ENCODE results near the gene PKD1.

Gene PKD1

DNA sequence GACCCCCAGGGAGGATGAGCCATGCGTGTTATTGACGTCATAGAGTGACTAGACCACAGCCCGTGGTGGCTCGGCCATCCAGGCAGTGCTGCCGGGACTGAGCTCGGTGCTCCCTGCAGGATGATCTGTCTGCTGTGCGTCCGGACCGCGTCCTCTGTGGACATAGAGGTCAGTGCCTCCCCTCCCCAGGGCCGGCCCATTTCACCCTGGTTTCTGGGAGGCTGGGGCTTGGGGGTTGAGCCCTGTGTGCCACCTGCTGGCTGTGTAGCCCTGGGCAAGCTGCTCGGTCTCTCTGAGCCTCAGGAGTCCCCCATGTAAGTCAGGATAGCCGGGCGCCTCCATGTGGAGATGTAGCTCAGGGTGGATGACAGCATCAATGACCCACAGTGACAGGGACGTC, 79.6 kb downstream of the PKD1 start:
- no peak for DNase-seq (ENCODE audit: low read depth in 1 of 2, low spot score in 1 of 2)

DNA sequence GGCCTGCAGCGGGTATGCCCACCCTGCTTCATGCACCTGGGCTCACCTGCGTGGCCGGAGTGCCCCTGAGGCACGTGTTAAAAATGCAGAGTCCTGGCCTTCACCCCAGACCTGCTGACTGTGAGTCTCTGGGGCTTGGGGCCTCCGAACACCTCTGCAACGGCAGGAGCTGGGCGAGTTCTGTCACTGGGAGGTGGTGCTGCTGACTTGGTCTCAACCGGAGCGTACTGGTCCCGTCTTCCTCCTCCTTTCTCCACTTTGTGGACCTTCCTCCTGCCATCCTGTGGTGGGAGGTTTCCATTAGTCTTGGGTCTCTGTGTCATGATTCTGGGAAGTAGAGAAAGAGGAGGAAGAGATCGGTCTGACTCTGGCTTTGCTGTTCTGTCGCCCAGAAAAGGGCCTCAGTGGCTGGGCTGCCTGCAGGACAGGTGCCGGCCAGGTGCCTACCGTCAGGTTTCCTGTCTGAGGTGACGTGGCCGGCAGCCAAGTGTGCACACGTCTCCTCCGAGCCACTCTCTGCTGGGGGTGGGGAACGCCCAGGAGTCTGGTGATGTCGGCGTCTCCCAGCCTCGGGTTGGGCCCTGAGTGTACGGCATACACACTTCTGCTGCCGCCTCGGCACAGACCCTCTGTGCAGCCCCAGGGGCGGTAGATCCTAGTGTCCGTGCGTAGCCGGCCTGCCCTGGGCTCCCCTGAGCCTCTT, 81.0 kb downstream of the PKD1 start:
- DNase-seq (ENCODE audit: low read depth in 1 of 2, low spot score in 1 of 2) = no peak

DNA sequence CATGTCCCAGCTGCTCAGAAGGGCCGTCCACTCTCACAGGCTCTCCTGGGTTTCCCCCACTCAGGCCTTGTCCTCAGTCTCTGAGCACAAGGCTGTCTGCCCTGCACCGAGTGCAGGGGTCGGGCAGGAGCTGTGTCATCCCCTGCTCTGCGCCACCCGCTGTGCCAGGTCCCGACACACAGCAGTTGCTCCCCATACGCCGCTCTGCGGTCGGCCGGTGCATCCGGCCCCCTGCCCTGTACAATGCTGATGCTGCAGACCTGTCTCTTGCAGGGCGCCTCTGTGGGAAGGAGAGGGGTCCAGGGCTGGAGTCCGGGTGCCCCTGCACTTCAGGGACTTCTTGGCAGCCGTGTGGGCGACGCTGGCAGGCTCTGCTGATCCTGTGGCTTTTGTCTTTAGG, 81.8 kb downstream of the PKD1 start:
- no peak for DNase-seq (ENCODE audit: low read depth in 1 of 2, low spot score in 1 of 2)

DNA sequence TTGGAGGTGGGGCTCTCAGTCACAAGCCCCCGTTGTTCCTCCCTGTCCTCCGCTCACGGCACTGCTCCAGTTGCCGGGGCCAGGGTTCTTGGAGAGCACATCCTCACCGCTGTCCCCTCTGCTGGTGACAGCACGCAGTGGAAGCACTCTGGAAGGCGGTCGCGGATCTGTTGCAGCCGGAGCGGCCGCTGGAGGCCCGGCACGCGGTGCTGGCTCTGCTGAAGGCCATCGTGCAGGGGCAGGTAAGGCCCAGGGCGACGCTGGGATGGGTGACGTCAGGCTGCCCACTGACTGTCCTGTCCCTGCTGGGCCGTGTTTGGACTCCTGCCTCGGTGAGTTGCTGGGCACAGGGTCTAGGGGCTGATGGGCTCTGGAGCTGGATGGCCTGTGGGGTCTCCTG, 82.5 kb downstream of the PKD1 start:
- no peak for DNase-seq (ENCODE audit: low read depth in 1 of 2, low spot score in 1 of 2)

DNA sequence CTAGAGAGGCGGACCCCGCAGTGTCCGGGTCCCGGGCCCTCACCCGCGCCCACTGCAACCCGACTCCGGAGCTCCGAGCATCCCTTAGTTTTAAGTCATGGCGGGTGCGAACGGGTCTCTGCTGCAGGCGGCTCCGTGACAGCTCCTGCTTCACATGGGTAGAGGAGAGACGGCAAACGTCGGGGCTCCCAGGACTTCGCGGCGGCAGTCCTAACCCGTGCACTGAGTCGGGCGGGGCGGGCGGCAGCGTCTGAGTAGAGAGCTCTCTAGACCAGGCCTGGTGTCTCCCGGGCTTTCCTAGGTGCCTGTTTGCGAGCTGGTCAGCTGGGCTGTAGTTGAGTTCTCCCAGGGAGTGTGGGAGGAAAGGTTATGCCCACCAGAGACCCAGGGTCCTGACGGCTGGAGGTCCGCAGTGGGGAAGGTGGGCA, 87.6 kb downstream of the PKD1 start:
- no peak for DNase-seq (ENCODE audit: low read depth in 1 of 2, low spot score in 1 of 2)

DNA sequence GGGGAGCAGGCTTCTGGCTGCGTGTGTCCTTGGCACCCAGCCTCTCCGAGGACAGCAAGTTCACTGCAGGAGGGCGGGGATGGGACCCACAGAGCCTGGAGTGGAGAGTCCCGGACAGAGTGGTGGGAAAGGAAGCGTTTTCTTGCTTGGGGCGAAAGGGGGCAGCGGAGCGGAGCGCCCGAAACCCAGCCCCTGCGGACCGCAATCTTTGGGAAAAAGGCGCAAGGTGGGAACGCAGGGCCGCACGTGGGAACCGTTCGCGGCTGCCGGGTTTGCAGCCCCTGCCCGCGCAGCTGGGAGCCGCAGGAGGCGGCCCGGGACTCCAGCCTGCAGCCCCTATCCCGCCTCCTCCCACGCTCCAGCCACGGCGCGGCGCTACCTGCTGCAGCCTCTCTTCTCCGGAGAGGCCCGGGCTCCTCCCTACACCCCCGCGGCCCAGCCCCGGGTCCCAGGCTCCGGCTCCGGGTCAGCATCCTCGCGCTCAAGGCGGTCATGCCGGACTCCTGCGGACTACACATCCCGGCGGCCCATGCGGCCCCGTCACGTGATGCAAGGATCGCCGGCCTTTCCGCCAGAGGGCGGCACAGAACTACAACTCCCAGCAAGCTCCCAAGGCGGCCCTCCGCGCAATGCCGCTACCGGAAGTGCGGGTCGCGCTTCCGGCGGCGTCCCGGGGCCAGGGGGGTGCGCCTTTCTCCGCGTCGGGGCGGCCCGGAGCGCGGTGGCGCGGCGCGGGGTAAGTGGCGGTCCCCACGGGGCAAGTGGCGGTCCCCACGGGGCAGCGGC, 88.2 kb downstream of the PKD1 start, which contains the start of the genes NTHL1 and TSC2:
NTHL1 (minus strand) TSS at position 505 of the 786 bp plus-strand sequence; CDS start at position 494, 11 bp downstream.
TSC2 (plus strand) TSS at position 656 of the 786 bp plus-strand sequence. CDS start 631 bp downstream, outside the sequence.
- peak; percentile 83 to 89 for DNase-seq (ENCODE audit: low read depth in 1 of 2, low spot score in 1 of 2)

DNA sequence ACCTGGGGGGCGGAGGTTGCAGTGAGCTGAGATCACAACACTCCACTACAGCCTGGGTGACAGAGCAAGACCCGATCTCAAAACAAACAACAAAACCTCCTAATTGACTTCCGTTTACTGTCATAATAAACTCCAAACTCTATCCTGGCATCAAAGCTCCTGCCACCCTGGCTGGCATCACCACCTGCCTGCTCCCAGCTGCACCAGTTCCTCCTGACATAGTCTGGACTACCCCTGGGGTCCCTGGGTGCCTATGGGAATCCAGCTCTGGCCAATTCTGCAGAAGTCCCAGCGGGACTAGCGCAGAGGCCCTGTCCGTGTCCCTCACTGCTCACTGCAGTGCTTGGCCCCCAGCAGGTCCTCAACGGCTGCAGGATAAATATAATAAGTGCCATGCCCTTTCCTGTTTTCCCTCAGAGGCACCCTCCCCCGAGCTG, 88.8 kb downstream of the PKD1 start:
- DNase-seq (ENCODE audit: low read depth in 1 of 2, low spot score in 1 of 2) = no peak

DNA sequence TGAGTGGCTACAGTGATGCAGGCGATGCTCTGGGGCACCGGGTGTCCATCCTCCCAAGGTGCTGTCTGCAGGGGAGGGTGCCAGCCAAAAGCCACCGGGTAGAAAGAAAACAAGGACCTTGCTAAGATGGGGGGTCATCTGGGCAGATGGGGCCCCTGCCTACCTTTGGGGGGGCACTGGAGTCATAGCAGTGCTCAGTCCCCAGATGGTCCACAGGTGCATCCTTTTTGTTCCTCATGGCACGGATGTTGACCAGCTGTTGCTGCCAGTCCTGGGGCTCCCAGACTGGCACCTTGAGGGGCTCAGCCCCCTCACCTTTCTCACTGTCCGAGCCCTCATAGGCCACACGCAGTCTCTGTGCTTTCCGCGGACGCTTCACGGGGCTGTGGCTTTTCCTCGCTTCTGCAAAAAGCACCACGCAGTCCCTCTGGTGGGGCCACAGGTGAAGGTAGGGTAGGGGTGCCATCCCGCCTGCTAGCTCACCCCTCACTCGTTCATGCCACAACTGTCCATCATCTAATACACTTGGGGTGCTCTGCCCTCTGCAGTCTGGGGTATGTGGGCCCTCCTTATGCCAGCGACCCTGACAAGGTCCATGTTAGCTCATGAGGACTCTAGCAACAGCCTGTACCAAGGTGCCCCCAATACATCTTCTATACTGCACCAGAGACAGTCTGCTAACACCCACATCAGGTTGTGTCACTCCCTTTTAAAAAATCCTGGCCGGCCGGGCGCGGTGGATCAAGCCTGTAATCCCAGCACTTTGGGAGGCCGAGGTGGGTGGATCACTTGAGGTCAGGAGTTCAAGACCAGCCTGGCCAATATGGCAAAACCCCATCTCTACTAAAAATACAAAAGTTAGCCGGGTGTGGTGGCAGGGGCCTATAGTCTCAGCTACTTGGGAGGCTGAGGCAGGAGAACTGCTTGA, 89.5 kb downstream of the PKD1 start:
- no peak for DNase-seq (ENCODE audit: low read depth in 1 of 2, low spot score in 1 of 2)

DNA sequence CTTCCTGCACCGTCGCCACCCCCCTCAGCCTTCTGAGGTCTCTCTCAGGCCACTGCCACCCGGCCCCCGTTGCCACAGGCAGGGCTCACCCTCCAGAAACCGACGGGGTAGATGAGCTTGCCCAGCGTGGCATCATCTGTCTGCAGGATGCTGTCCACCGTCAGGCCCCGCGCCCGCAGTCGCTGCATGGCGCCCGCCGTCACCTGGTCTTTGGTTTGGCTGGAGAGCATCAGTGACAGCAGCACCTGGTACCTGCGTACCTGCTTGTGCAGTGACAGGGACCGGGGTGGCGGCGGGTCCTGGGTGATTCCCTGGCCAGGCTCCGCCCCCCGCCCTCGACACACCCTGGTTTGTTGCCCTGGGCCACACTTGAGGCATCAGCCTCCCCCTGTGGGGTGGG, 91.2 kb downstream of the PKD1 start:
- no peak for DNase-seq (ENCODE audit: low read depth in 1 of 2, low spot score in 1 of 2)

DNA sequence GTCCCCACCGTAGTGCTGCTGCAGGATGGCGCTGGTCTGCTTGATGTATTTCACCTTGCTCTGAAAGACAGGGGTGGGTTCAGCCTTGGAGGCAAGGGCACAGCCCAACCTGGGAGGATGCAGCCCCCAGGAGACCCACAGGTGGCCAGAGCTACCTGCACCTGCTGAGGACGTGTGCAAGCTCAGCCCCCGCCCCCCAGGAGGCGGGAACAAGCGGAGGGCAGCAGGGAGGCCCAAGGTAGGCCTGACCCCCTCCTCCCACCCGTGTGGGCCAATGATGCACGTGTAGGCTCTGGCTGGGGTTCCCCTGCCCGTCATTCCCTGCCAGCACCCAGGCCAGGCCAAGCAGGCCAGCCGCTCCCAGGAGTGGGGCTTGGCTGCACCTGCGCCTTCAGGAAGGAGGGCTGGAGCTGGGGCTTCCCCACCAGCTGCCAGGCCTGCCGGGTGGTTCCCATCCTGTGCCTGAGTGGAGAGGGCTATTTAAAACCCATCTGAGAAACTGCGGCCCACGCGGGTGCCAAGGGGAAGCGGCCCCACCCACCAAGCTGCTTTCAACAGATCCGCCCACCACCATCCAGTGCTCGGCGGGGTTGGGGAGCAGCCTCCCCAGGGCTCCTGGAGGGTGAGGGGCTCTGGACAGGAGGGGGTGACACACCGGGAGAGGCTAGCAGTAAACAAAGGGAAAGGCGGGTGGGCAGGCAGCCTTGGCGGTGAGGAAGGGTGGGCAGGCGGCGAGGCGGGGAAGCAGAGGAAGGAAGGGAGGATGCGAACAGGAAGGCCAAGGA, 91.8 kb downstream of the PKD1 start:
- no peak for DNase-seq (ENCODE audit: low read depth in 1 of 2, low spot score in 1 of 2)

DNA sequence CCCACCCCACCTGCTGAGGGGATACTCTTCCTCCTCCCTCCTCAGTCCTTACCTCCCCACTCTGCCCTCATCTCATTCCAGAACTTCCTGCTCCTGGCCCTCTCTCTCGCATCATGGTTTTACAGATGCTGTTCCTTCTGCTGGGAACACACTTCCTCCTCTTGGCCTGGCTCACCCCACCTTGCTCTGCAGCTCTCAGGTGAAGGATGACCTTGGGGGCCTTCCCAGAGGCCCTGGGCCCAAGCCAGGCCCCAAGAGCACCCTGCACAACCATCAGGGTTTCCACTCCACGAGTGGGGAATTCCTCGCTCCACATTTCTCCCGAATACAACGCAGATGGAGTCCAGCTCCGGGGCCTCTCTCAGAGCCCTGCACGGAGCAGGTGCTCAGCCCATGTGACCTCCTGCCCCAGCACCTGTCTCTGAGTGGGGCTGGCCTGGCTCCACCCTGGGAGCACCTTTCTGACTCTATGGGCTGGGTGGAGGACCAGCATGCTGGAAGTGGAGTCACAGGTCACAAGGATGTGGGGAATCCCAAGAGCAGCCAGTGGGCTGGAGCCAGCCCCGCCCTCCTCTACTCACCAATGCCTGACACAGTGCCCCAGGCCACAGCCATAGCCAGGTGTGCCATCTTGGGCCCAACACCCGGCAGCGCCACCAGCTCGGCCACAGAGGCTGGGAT, 92.6 kb downstream of the PKD1 start:
- no peak for DNase-seq (ENCODE audit: low read depth in 1 of 2, low spot score in 1 of 2)

DNA sequence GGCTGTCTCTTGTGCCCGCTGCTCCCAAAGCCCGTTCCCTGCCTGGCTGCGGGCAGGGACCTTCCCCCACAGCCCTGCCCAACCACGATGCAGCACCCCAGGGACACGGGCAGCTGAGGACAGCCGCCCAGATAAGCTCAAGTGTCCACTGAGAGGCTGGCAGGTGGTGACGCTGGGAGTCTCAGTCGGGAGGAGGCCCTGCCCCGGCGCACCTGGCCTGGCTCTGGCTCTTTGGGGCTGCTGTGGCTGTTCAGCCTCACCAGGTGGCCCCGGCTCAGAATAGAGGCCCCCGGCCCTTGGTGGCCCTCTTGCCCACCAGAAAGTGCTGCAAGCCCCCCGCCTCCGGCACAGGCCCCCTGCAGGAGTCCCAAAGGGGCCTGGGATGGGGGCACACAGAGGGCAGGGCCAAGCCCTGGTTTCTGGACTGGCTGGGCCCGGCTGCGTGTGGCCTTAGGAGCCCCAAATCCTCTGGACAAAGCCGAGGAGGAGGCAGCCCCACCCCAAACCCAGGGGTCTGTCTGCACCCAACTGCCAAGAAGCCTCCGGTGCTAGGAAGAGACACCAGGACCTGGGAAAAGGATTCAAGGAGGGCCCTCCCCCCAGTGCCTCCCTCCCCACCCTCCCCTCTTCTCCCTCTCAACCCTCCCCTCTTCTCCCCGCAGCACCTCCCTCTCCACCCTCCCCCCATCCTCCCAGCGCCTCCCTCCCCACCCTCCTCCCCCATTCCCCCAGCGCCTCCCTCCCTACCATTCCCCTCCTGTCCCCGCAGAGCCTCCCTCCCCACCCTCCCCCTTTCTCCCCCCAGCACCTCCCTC, 93.3 kb downstream of the PKD1 start:
- no peak for DNase-seq (ENCODE audit: low read depth in 1 of 2, low spot score in 1 of 2)

DNA sequence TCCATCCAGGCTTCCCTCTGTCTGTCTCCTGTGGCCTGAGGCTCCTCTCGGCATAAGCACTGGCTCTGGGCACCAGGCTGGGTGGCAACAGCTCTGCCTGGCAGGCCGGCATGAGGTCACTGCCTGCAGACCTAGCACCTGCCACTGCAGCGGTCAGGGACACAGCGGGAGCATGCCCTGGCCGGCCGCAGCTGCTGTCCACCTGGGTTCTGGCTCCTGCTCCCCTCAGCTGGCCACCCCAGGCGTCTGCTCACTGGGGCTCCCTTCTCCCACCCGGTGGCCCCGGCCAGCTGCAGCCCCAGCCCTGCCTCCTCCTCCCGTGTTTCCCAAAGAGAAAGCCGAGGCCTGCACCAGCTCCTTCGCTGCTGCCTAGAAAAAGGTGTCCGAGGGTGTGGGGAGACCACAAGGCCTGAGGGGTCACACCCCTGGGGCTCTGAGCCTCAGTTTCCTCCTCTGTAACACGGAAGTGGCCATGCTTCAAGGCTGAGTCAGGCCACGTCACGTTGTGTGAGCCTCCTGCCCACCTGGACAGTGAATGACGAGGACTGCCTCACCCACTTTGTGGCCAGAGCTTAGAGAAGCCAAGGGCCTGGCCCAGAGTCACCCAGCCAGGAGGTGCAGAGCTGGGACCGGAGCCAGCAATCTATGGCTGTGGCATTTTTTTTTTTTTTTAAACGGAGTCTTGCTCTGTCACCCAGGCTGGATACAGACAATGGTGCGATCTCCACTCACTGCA, 94.7 kb downstream of the PKD1 start:
- no peak for DNase-seq (ENCODE audit: low read depth in 1 of 2, low spot score in 1 of 2)

DNA sequence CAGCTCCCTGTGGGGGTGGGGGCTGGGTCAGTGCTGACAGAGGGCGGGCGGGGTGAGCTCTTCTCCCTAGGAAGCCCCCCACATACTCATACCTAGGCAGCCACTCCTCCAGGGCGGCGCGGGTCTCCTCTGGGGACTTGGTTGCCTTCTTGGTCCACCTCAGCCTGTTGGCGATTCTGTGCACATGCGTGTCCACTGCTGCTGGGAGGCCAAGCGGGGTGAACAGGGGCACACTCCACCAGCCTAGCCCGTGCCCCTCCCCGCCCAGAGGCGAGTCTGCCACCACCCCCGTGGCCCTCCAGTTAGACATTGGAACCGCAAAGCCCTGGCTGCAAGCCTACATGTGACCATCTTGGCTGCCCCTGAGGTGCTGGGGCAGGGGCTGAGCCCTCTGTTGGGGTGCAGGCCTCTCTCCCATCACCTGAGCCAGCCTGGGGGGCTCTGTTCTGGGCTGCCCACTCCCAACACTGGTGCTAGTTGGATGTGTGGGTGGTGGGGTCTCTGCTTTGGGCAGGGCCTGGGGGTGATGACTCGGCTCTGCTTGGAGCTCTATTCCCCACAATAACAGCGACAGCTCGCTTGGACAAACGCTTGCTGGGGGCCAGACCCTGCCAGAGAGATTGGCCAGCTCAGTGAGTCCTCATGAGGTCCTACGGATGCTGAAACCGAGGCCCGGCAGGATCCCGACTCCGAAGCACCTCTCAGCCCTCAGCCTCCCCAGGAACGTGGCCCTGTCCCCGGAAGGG, 95.5 kb downstream of the PKD1 start:
- DNase-seq (ENCODE audit: low read depth in 1 of 2, low spot score in 1 of 2) = no peak

DNA sequence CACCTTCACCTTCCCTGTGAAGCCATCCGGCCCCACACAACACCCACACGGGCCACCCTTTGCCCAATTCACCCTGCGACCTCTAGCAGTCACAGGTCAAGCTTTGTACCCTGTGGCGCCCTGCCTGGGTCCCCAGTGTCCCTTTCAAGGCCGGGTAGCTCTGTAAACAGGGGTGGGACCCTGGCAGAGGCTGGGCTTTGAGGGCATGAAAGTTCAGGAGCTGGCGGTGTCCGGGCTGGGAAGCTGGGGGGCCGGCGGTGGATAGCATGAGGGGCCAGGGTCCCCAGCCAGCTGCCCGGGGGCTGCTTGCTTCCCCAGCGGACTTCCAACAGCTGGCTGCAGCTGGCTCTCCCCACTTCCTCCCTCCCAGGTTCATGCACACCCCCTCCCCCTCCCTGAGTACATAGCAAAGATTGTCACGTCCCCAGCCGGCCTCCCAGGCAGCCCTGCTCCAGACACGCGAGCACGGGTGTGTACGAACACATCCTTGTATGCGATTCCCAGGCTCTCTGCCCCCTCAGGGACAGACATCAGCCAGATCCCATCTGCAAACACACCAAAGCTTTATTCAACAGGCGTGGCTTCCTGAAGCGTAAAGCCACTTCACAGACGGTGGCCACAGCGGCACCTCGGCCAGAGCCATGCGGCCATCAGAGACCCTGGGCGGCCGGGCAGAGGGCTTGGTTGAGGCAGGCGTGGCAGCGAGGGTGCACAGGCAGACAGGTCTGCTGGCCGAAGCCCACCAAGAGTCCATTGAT, 96.2 kb downstream of the PKD1 start:
- DNase-seq (ENCODE audit: low read depth in 1 of 2, low spot score in 1 of 2) = no peak
